GDM1 (cell line): Measurements from ENCODE around the gene SLCO3A1.

Experiments used
- DNase-seq: peaks from one replicate; lab custom pipeline; 2025; lab: John Stamatoyannopoulos, UW

SLCO3A1 gene

DNA sequence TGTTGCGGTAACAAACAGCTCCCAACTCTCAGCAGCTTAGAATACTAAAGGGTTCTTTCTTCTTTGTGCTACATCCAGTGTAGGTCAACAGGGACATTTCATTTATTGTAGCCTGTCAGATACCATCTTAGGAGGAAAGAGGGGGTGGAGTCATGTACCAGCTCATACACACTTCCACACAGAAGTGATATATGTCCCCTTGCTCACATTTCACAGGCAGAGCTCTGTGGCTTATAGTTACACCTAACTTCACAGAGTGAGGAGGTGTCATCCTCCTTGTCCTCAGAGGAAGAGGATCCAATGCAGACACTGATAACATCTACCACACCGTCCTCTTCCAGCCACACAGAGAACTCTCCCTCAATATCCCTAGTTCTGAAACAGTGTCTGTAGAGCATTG lies 247.2 kb downstream of the SLCO3A1 start:
- no peak for DNase-seq

GRCh38 chr15:92101708-92102394 lies 248.3 kb downstream of the SLCO3A1 start:
- no peak for DNase-seq

DNA sequence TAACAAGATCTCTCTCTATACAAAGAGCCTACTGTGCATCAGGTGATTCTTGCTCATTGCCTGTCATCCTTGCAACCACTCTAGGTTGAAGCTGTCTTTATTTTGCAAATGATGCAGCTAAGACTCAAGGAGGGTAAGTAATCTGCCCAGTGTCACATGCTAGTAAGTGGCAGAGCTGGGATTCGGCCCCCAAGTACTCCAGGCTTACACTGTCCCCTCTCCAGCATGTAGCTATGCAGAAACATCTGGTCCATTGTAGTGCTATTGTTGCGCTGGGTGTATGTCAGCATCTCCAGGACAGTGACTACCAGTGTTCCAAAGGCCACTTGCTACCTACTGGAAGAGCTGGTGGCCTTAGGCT lies 248.9 kb downstream of the SLCO3A1 start:
- no peak for DNase-seq

GRCh38 chr15:92104072-92104471 lies 250.6 kb downstream of the SLCO3A1 start:
- DNase-seq = no peak

GRCh38 chr15:92105611-92106010 lies 252.1 kb downstream of the SLCO3A1 start:
- DNase-seq = no peak

DNA sequence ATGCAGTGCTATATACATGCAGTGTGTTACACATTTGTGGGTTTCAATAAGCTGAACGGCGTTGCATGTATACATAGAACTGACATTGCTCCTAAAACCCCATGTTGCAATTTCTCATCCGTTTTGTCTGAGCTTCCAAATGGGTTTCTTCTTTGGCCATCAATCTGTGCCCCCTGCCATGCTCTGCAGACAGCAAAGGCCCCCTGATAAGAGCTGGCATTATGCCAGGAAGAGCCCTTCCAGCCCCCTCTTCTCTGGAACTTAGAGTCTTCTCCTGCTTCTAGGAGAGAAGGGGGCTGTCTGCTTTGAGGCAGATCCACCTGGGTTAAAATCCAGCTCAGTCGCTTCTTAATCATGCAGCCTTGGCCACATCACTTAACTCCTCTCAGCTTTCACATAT lies 254.0 kb downstream of the SLCO3A1 start:
- no peak for DNase-seq

- no peak for DNase-seq
Measured at GRCh38 chr15:92109191-92109873, 255.8 kb downstream of the SLCO3A1 start.

DNA sequence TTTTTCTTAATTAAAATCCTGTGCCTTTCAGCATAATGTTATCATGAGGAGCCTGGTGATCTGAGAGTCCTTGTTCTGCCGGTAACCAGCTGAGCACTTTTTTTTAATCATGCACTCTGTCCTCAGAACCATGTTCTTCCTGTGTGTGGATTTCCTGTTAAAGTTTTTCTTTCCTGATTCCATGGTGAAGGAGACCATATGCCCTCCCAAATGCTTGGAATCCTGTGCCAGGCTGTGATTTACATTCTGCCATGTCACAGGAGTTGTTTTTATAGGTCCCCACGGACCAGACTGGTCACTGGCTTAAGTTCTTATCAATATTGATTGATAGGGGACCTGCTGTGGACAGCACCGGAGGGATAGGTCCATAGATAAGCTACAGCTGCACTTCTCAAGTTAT lies 257.8 kb downstream of the SLCO3A1 start:
- no peak for DNase-seq

GRCh38 chr15:92111751-92112150 lies 258.2 kb downstream of the SLCO3A1 start:
- no peak for DNase-seq

GRCh38 chr15:92112180-92112579 lies 258.7 kb downstream of the SLCO3A1 start:
- DNase-seq = no peak

DNA sequence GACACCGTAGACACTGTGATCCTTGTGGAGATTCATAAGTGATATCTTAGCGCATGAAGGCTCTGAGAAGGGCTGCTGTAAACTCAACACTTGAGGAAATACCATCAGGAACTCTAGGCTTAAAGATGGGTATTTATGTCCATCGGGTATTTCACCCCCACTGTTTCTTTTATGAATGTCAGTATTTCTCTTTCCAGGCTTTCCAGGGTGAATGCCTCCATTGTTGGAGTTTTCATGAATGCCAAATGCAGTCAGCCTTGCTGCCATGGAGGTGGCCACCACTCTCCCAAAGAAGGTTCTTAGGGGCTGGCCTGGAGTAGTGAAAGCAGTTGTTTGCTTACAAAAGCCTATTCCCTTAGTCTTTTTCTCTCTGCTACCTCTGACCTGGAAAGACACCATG lies 259.2 kb downstream of the SLCO3A1 start:
- no peak for DNase-seq

- no peak for DNase-seq
Measured at GRCh38 chr15:92113832-92114231, 260.3 kb downstream of the SLCO3A1 start.

DNA sequence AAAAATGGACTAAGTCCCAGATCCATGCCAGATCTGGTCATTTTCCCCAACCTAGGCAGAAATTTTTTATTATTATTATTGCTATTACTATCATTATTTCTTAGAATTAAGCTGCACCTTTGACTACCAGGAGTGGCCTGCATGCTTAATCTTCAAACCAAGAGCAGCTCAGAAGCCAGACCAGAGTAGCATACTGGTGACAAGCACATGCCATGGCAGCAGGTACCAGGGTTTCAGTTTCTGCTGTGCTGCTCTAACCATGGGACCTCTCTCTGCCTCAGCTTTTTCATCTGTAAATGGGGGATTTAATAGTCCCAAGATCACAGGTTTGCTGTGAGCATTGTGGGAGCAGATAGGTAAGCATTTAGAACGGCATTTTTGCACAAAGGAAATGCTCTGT lies 262.3 kb downstream of the SLCO3A1 start:
- DNase-seq = no peak

DNA sequence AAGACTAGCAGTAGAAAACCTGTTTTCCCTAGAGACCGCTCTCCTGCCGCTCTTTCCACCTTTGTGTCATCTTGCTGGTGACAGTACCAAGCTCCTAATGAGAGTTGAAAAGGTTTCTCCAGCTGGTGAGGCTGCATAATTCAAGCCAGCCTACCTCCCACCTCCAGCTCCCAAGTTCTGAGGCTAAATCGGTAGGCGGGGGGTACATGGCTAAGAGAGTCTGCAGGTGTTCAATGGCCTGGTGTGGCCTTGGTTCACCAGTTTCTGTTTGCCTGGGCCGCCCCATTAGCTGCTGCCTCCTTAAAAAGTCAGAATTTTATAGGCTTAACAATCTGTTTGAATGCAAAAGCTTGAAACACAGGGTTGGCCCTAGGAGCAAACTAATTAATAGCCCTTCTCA lies 262.8 kb downstream of the SLCO3A1 start:
- no peak for DNase-seq

DNA sequence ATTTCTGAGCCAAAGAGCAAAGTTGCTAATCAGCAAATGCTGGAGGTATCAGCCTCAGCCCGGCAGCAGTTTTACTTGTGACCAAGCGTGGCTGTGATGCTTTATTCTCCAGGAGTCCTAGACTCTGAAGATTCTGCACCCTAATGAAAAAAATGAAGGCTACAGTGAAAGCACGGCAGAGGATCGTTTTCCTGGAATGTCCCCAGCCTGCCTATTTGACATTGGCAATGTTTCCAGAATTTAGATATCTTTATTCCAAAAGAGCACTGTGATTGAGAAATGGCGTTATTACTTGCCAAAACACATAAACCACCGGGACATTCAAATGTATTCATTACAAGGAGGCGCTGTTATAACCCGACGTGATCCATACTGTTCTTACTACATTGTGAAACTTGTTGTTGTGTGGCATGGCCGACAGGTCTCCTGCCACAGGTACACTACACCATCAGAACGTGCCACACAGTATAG lies 263.8 kb downstream of the SLCO3A1 start:
- no peak for DNase-seq

DNA sequence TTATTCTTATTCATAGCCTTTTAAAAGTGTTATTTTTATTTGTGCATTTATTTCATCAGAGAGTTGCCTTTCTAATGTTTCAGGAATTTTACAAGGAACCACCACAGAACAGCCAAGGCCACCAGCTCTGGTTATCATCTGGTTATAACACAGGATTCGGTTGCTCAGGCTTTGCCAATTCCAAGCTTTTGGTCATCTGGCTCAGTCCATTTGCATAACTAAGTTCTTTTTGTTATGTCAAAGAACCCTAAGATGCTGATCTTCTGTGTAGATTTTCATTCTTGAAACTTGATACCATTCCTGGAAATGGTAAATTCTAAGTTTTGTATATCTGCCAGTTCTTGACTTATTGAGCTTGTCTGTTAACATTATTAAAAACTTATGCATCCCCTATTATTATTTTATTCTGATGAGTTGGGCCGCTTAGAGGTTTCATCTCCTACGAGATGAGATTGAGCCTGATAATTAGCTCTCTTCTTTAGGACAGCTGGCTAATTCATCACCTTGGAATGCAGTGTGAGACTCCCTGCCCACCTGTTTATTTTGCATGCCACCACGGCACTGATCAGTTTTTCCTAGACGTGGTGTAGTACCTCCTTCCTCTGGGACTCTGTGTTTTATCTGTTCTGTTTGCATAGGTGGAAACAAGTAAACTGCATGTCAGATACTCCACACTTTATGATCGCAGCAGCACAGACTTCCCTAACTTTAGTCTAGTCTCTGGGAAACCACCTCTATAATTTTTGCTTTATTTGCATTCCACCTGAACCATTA lies 264.8 kb downstream of the SLCO3A1 start:
- DNase-seq = no peak

DNA sequence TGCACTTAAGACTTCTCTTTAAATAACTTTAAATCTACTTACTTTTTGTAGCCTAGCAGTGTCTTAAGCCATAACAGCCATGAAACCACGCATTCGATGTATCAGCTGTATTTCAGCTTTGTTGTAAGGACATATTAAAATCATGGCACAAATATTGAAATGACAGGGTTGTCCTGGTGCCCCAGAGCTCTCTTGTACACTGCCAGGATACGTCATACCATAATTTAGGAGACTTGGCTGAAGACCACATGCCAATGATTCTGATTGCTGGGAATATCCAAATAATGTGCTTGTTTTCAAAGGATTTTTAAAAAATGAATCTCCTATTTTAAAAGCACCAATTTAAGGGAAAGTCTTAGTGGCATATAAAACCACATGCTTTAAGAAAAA lies 265.4 kb downstream of the SLCO3A1 start:
- DNase-seq = no peak

- DNase-seq = no peak
Measured at GRCh38 chr15:92120094-92120795, 266.7 kb downstream of the SLCO3A1 start.

DNA sequence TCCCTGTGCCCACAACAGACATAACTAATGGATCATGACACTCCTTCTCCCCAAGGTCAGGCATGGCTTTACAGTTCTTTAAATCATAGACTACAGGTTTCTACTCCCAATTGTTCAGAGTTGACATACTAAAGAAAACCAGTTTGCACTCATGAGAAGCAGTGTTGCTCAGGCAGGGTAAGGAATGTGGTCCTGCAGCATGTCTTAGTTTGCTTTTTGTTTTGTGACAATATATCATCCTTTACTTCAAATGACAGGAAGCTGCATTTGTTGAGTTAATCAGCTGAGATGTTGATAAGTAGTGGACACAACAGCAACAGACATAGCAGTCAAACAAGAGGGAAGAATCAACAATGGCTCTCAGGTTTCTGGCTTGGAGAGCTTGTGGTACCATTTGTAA lies 267.5 kb downstream of the SLCO3A1 start:
- no peak for DNase-seq

DNA sequence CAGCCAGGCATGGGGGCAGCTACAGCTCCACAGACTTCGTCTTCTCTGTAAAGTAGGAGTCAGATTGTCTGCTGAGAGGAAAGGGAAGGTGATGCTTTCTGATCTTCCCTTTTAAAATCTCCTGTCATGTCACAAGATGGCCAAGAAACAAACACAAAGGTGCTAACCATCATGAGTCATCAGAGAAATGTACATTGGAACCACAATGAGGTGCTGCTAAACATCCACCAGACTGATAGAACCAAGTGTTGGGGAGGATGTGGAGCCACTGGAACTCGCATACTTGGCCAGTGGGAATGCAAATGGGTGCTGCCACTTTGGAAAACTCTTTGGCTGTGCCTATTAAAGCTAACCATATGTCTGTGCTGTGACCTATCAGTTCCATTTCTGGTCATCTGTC lies 268.8 kb downstream of the SLCO3A1 start:
- no peak for DNase-seq

GRCh38 chr15:92123962-92124656 lies 270.6 kb downstream of the SLCO3A1 start:
- no peak for DNase-seq

DNA sequence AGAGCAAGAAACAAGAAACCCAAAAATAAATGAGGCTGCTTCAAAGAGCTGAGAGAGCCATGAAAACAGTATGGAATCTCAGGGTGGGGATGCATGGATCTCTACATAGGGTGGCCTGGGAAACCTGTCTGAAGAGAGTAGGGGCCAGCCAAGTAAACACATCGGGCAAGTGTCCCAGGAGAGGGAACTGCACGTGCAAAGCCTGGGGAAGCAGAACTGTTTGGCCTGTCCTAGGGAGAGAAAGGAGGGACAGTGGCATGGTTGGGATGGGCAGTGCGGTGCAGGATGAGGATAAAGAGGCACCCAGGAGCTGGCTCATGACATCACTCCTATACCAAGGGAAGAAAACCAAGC lies 271.1 kb downstream of the SLCO3A1 start:
- no peak for DNase-seq
